Omental fat pad (tissue), 4 donors: ENCODE results near the gene THEM4. TPM values are rescaled to one million over a fixed set of nuclear protein-coding genes. Genes with fewer than 3 reads are reported as not detected.

Experiments used
- ATAC-seq: fragments of 150-250 bp; one replicate; pipeline ENCODE4 v1.9.1; 2016; ENCODE audit warnings: mild to moderate bottlenecking, moderate library complexity; ENCODE audit not compliant: low FRiP score
- DNase-seq: peaks from one replicate; pipeline ENCODE4 v3.0.0-alpha.2; 2019; ENCODE audit warnings: low spot score
- CTCF ChIP-seq, 3 donors: fragments of 450-650 bp; IDR thresholded peaks; one replicate each; pipeline ENCODE4 v1.5.1; 2016 to 2017; ENCODE audit warnings: antibody characterized with exemption in 3 of 3, mild to moderate bottlenecking in 3 of 3, moderate library complexity in 2 of 3
- total RNA-seq, 4 donors: library from RNA; depleted of rRNA; stranded (reverse); fragments of >200 nt; gene quantifications; one replicate each; pipeline ENCODE4 v1.1.0, GENCODE V29; 2016

THEM4 gene
- total RNA-seq, 4 donors from 2014 or later, result 17.3 to 29.3 (median 21.8) TPM

- no peak for DNase-seq
- TF ChIP-seq CTCF (IDR thresholded peaks at IDR 0.05), result no peak
- peak; percentile 31 for ATAC-seq
These were observed 25.8 kb upstream of the THEM4 start for GRCh38 chr1:151935154-151935553.

- TF ChIP-seq CTCF (IDR thresholded peaks at IDR 0.05), result peak in 1 of 3 donors; percentile 25
- DNase-seq, result no peak
- peak; percentile 89 for ATAC-seq
These were observed 24.8 kb upstream of the THEM4 start for GRCh38 chr1:151934048-151934493.

GRCh38 chr1:151924691-151925587 lies 15.6 kb upstream of the THEM4 start:
- ATAC-seq (no peak), DNase-seq (no peak)
- no peak for TF ChIP-seq CTCF (IDR thresholded peaks at IDR 0.05)

DNA sequence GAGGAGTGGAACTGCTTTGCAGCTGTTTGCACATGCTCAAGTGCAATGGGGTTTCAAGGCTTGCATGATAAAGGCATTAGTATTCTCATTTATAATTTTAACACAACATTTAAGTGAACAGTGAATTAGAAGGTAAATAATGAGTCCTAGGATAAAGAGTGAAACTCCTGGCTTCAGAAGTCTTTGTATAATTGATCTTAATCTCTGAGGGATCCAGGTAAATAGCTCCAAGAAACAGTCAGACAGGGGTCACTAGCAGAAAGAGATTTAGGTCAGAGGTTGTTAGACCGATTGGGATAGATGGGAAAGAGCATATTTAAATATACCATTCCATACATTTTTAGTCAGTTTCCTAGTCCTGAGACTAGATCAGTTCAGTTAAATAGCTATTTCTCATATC lies 14.1 kb upstream of the THEM4 start:
- DNase-seq, result no peak
- no peak for TF ChIP-seq CTCF (IDR thresholded peaks at IDR 0.05)
- ATAC-seq, result no peak

DNA sequence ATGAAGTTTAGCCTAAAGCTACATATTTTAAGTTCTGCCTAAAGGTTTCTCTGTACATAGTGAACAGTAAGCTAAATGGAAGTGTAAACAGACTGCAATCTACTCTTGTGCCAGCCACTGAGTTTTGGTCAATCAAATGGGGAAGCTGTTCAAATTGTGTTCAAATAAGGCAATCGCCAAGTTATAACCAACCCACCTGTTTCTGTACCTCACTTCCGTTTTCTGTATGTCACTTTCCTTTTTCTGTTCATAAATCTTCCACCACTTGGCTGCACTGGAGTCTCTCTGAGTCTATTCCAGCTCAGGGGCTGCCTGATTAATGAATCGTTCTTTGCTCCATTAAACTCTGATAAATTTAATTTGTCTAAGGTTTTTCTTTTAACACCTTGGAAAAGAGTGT lies 10.8 kb upstream of the THEM4 start:
- ATAC-seq (no peak), DNase-seq (no peak)
- TF ChIP-seq CTCF (IDR thresholded peaks at IDR 0.05), result no peak

- no peak for TF ChIP-seq CTCF (IDR thresholded peaks at IDR 0.05)
- ATAC-seq (no peak), DNase-seq (no peak)
These were observed 9.7 kb upstream of the THEM4 start for GRCh38 chr1:151918819-151919610.
